GM12892 (cell line): Measurements from ENCODE around the gene POU6F2.

Experiments used
- DNase-seq: peaks from one replicate; pipeline ENCODE4 v3.0.0; 2011; ENCODE audit not compliant: insufficient read length
- FAIRE-seq: peaks from 2 replicates; lab custom pipeline; 2011; peaks lifted over from hg19 to GRCh38; lab: Jason Lieb, UNC
- POLR2A ChIP-seq: IDR thresholded peaks from 2 replicates; pipeline ENCODE4 v1.6.1; 2011; ENCODE audit warnings: low read depth, low read length, control low read depth
- POLR2AphosphoS5 ChIP-seq: IDR thresholded peaks from 2 replicates; pipeline ENCODE4 v1.6.1; 2011; ENCODE audit warnings: low read depth, low read length, control low read depth
- TAF1 ChIP-seq: IDR thresholded peaks from 2 replicates; pipeline ENCODE4 v1.6.1; 2011; ENCODE audit warnings: low read depth, mild to moderate bottlenecking, control low read depth, low read length, borderline replicate concordance

POU6F2 gene

DNA sequence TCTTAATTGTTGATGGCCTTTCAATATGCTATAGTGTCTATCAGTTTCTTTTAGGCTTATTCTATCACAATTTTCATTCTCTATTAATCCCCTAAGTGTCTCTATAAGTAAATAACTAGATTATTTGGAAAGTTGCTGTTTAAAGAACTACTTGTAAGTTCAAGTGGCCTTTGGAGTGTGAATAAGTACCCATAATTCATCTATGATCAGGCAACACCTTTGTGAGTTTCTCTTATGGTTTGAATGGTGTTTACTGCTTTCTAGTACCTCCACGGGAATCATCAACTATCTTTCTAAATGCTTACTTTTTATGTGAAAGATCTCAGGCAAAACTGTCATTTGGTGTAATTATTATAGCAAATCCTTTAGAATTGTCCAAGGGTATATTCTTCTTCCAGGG, 166.7 kb downstream of the POU6F2 start:
- TF ChIP-seq TAF1, result no peak
- TF ChIP-seq POLR2A, result no peak
- no peak for TF ChIP-seq POLR2AphosphoS5
- DNase-seq (no peak), FAIRE-seq (no peak)

DNA sequence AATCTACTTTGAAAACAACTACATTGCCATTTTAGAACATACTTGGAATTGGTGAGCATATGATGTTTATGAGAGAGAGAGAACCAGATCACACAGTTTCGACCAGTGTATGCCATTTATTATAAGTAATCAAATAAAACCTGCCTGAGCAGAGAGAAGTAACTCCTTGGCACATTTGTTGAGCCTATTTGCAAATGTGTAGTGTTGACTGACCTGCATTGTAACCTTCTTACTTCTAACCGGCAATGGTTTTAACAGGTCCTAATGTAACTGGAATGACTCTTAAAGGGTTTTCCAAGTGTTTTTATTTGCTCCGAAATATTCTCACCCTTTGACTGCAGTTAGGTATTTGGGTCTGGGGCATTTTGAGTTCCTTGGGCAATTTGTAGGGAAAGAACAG, 167.6 kb downstream of the POU6F2 start:
- DNase-seq (no peak), FAIRE-seq (no peak)
- TF ChIP-seq POLR2AphosphoS5, result no peak
- no peak for TF ChIP-seq POLR2A
- TF ChIP-seq TAF1, result no peak

DNA sequence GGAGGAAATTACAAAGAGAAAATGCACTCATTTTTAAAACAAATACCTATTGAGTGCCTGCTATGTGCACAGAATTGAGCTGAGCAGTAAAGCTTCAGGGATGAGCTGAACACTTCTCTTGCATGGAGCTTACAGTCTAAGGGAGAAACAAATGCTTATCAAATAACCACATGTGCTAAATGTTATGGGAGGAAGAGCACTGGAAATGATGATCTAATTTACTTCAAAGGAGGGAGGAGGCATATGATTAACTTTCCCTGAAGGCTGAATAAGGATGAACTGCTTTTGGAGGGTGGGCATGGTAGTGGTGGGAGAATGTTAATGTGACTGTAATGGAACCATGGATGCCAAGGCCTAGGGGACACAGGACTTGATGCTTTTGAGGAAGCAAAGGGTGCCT, 168.2 kb downstream of the POU6F2 start:
- TF ChIP-seq POLR2A (no peak), TAF1 (no peak), POLR2AphosphoS5 (no peak)
- FAIRE-seq (no peak), DNase-seq (no peak)

DNA sequence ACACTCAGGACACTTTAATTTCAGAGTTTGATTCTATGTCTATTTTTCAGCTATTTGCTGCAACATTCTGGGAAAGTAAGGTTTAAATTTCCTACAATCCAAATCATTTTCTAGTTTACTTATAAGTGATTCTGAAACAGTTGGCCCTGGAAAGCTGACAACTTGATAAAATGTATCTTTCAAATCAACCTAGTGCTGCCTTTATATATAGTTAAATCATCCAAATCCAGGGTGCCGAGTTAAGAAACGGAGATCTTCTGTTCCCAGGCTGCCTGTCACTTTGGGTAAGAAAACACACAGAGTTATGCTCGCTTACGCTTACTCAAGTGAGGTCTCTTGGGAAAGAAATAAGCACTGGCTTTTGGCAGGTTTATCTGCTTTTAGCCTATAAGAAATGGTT, 175.0 kb downstream of the POU6F2 start:
- DNase-seq (no peak), FAIRE-seq (no peak)
- TF ChIP-seq TAF1 (no peak), POLR2A (no peak), POLR2AphosphoS5 (no peak)

DNA sequence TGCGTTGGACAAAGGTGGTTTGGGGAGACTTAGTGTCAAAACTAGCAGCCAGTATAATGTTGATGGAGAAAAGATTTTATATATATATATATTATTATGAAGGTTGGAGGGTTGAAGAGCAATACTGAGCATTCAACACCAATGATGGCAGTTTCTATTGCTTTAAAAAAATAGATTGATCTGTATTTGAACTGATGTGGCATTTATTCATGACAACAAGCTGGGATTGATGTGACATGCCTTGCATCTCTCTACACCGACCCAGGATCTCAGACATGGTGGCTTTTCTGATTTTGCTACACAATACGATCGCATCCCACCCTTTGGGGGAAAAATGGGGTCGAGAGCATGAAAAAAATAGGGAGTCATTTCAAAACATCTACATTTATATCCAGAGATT, 175.4 kb downstream of the POU6F2 start:
- DNase-seq (no peak), FAIRE-seq (no peak)
- no peak for TF ChIP-seq POLR2AphosphoS5
- TF ChIP-seq POLR2A, result no peak
- TF ChIP-seq TAF1, result no peak

- no peak for DNase-seq
- no peak for TF ChIP-seq POLR2AphosphoS5
- no peak for TF ChIP-seq TAF1
- no peak for TF ChIP-seq POLR2A
- no peak for FAIRE-seq
Observed at GRCh38 chr7:39153647-39154046, 175.9 kb downstream of the POU6F2 start.

DNA sequence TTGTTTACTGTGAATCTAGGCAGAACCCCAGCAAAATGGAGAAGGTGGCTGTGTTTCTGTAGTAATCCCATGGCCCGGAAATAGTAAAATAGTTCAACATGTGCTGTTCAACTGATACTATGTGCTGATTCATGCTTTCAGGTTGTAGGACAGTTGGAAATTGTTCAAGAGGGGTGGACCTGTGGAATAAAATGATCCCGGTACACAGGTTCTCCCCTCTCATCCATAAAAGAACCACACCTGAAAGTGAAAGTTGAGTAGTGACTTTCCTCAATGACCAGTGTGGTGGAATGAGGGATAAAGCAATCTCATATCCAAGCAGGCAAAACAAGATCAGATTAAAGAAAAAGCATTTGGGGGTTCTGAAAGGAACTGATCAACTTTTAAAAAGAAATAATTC, 177.1 kb downstream of the POU6F2 start:
- FAIRE-seq, result no peak
- no peak for TF ChIP-seq TAF1
- no peak for DNase-seq

- no peak for DNase-seq
- TF ChIP-seq POLR2AphosphoS5 (no peak), POLR2A (no peak), TAF1 (no peak)
- FAIRE-seq, result no peak
Observed at GRCh38 chr7:39158367-39158766, 180.7 kb downstream of the POU6F2 start.

- TF ChIP-seq POLR2A, result no peak
- TF ChIP-seq POLR2AphosphoS5, result no peak
- no peak for TF ChIP-seq TAF1
- DNase-seq (no peak), FAIRE-seq (no peak)
Observed at GRCh38 chr7:39161903-39162302, 184.2 kb downstream of the POU6F2 start.

GRCh38 chr7:39164887-39165286, 187.2 kb downstream of the POU6F2 start:
- DNase-seq (no peak), FAIRE-seq (no peak)
- no peak for TF ChIP-seq POLR2AphosphoS5
- no peak for TF ChIP-seq TAF1
- no peak for TF ChIP-seq POLR2A

- no peak for FAIRE-seq
- TF ChIP-seq POLR2AphosphoS5, result no peak
- no peak for TF ChIP-seq POLR2A
- no peak for TF ChIP-seq TAF1
- DNase-seq, result no peak
Observed at GRCh38 chr7:39168403-39169098, 190.8 kb downstream of the POU6F2 start.

GRCh38 chr7:39172137-39172536, 194.4 kb downstream of the POU6F2 start:
- FAIRE-seq (no peak), DNase-seq (no peak)
- TF ChIP-seq POLR2AphosphoS5, result no peak
- no peak for TF ChIP-seq POLR2A
- no peak for TF ChIP-seq TAF1

DNA sequence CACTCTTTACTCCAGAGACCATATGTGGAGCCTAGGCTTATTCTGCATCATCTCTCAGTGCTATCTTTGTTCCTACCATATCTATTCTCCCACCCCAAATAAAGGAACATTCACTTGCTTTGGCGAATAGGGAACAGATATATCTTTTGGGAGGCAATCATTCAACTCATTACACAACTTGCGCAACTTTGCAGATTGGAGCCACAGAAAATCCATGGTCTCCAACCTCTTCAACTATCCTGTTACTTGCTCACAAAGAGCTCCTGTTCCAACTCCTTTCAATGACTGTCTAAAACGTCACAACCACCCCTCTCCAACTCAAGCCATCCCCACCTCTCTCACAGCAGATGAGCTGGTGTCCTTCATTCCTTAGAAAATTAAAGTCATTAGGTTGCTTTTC, 203.7 kb downstream of the POU6F2 start:
- no peak for DNase-seq
- TF ChIP-seq TAF1 (no peak), POLR2AphosphoS5 (no peak)
- FAIRE-seq, result no peak
